ENCODE data around the gene PLCB1. TPM values are rescaled to one million over a fixed set of nuclear protein-coding genes. Genes with fewer than 3 reads are reported as not detected.

The PLCB1 gene
- polyA plus RNA-seq, 1 donor (not counting 4 experiments of a cell fraction or from before 2014, with no cell fraction given) = 0.37 TPM

DNA sequence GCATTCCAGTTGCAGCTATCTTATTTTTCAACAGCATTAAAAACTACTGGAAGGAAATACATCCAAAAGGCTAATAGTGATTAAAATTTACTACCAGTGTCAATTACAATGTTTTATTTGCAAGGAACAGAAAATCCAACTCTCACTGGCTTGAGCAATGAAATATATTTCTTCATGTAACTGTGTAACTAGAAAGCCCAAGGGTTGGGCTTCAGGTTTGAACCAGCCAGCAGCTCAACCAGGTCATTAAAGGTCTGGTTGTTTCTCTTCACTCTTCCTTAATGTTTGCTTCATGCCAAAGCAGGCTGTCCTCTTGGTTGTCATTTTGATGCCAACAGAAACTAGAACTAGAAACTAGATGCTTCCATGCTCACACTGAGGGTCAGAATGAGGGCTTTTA, 437.7 kb downstream of the PLCB1 start:
- Histone ChIP-seq H3K27ac (ENCODE audit: control insufficient read depth, insufficient read depth, low read length) (no peak overlapping the region), H2AFZ (ENCODE audit: control insufficient read depth, low read length) (no peak overlapping the region), H4K20me1 (ENCODE audit: control insufficient read depth, extremely low read depth, insufficient read depth, low read length) (no peaks in the 10 kb centered on the region), H3K4me3 (ENCODE audit: control insufficient read depth in 2 of 3, extremely low read depth in 1 of 3, insufficient read depth in 2 of 3, low read depth in 1 of 3, low read length in 3 of 3) (no peak overlapping the region), H3K27me3 (ENCODE audit: control insufficient read depth, extremely low read depth, insufficient read depth, low read length) (no peaks in the 10 kb centered on the region), H3K9me1 (ENCODE audit: control insufficient read depth, extremely low read depth, insufficient read depth, low read length) (no peaks in the 10 kb centered on the region), H3K4me1 (ENCODE audit: control insufficient read depth, extremely low read depth, insufficient read depth, low read length) (no peaks in the 10 kb centered on the region), H3K9ac (ENCODE audit: control insufficient read depth, extremely low read depth, insufficient read depth, low read length) (no peak overlapping the region), H3K36me3 (ENCODE audit: control insufficient read depth in 2 of 2, extremely low read depth in 1 of 2, insufficient read depth in 2 of 2, low read length in 2 of 2) (no peaks in the 10 kb centered on the region), H3K9me3 (ENCODE audit: control insufficient read depth, low read depth, low read length) (no peaks in the 10 kb centered on the region), H3K79me2 (ENCODE audit: control insufficient read depth, insufficient read depth, low read length) (no peaks in the 10 kb centered on the region), H3K4me2 (ENCODE audit: control insufficient read depth, extremely low read depth, insufficient read depth, low read depth, low read length) (no peak overlapping the region)
- DNase-seq (ENCODE audit: low read depth, low spot score) (no peak), FAIRE-seq (no peak)
- dilution Hi-C loops (cut with MboI; ENCODE audit: extremely low pct_ligation_motif_present, low sequenced_read_pairs) = no loop called here
- TF ChIP-seq, protein P1, sequence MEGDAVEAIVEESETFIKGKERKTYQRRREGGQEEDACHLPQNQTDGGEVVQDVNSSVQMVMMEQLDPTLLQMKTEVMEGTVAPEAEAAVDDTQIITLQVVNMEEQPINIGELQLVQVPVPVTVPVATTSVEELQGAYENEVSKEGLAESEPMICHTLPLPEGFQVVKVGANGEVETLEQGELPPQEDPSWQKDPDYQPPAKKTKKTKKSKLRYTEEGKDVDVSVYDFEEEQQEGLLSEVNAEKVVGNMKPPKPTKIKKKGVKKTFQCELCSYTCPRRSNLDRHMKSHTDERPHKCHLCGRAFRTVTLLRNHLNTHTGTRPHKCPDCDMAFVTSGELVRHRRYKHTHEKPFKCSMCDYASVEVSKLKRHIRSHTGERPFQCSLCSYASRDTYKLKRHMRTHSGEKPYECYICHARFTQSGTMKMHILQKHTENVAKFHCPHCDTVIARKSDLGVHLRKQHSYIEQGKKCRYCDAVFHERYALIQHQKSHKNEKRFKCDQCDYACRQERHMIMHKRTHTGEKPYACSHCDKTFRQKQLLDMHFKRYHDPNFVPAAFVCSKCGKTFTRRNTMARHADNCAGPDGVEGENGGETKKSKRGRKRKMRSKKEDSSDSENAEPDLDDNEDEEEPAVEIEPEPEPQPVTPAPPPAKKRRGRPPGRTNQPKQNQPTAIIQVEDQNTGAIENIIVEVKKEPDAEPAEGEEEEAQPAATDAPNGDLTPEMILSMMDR (optimal IDR thresholded peaks at IDR 0.05 in 1 of 3, IDR thresholded peaks at IDR 0.05 in 1 of 3, conservative IDR thresholded peaks at IDR 0.05 in 1 of 3; ENCODE audit: extremely low read depth in 1 of 3, insufficient read depth in 2 of 3, low read length in 3 of 3) = no peak
- TF ChIP-seq EZH2 (IDR thresholded peaks at IDR 0.05; ENCODE audit: low read length) = no peak

DNA sequence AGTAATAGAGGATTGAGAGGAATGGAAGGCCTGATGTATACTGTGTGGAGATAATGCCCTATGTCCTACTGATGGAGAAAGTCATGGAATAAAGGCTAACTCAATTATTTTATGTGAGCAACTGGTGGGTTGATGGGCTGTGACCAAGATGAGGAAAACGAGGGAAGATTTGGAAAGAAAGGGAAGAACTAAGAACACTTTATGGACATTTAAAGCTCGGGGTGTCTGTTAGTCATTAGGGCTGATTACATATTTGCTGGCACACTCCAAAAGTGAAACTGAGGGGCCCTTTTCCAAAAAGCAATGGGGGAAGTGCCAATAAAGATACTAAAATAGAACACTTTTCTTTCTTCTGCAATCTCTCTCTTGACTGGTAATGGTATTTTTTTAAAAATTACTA, 439.5 kb downstream of the PLCB1 start:
- dilution Hi-C loops (cut with MboI; ENCODE audit: extremely low pct_ligation_motif_present, low sequenced_read_pairs) = no loop called here
- no peak overlapping the region for H3K9ac ChIP-seq (ENCODE audit: control insufficient read depth, extremely low read depth, insufficient read depth, low read length)
- H3K27ac ChIP-seq (ENCODE audit: control insufficient read depth, insufficient read depth, low read length) = no peak overlapping the region
- DNase-seq (ENCODE audit: low read depth, low spot score) (no peak), FAIRE-seq (no peak)
- no peak overlapping the region for H2AFZ ChIP-seq (ENCODE audit: control insufficient read depth, low read length)
- H3K79me2 ChIP-seq (ENCODE audit: control insufficient read depth, insufficient read depth, low read length) = no peaks in the 10 kb centered on the region
- no peak overlapping the region for H3K4me3 ChIP-seq (ENCODE audit: control insufficient read depth in 2 of 3, extremely low read depth in 1 of 3, insufficient read depth in 2 of 3, low read depth in 1 of 3, low read length in 3 of 3)
- no peaks in the 10 kb centered on the region for H3K27me3 ChIP-seq (ENCODE audit: control insufficient read depth, extremely low read depth, insufficient read depth, low read length)
- no peaks in the 10 kb centered on the region for H3K36me3 ChIP-seq (ENCODE audit: control insufficient read depth in 2 of 2, extremely low read depth in 1 of 2, insufficient read depth in 2 of 2, low read length in 2 of 2)
- H3K9me1 ChIP-seq (ENCODE audit: control insufficient read depth, extremely low read depth, insufficient read depth, low read length) = no peaks in the 10 kb centered on the region
- H3K4me2 ChIP-seq (ENCODE audit: control insufficient read depth, extremely low read depth, insufficient read depth, low read depth, low read length) = no peak overlapping the region
- H3K4me1 ChIP-seq (ENCODE audit: control insufficient read depth, extremely low read depth, insufficient read depth, low read length) = no peaks in the 10 kb centered on the region
- no peak for TF ChIP-seq EZH2 (IDR thresholded peaks at IDR 0.05; ENCODE audit: low read length)
- TF ChIP-seq, protein P1 (optimal IDR thresholded peaks at IDR 0.05 in 1 of 3, IDR thresholded peaks at IDR 0.05 in 1 of 3, conservative IDR thresholded peaks at IDR 0.05 in 1 of 3; ENCODE audit: extremely low read depth in 1 of 3, insufficient read depth in 2 of 3, low read length in 3 of 3) = no peak
- no peaks in the 10 kb centered on the region for H4K20me1 ChIP-seq (ENCODE audit: control insufficient read depth, extremely low read depth, insufficient read depth, low read length)
- no peaks in the 10 kb centered on the region for H3K9me3 ChIP-seq (ENCODE audit: control insufficient read depth, low read depth, low read length)

All from keratinocyte (primary cell).